SK-N-MC (cell line): ENCODE results near the gene BCAT1.

Source experiments
- EZH2 ChIP-seq: fragments of 200-600 bp; sonication (generic); IDR thresholded peaks from one replicate; pipeline ENCODE4 v1.6.1; 2017; ENCODE audit warnings: antibody characterized with exemption
- FOXP2 ChIP-seq: optimal IDR thresholded peaks from 2 replicates; pipeline ENCODE3; 2011; ENCODE audit warnings: mild to moderate bottlenecking, moderate library complexity; ENCODE audit not compliant: insufficient read depth; ENCODE audit errors: extremely low read length, control extremely low read depth

DNA sequence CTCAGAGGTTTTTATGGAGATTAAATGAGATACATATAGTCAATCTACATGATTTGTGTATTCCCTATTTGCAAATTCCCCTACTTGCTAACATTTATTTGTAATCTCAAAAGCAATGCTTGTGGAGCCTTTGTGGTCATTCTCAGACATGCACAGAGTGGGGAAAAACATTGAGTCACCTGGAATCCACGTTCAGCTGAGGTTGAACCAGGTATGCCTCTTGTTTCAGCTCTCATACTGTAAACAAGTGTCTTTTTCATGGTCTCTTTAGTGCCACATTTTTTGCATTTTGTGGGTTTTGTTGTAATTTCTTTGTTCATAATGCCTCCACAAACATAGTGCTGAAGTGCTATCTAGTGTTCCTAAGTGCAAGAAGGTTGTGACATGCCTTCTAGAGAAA lies 181.9 kb downstream of the BCAT1 start:
- TF ChIP-seq FOXP2 = no peak
- TF ChIP-seq EZH2 = no peak
